SH-SY5Y (cell line): ENCODE measurements around the gene SMTNL1.

Source experiments
- GATA2 ChIP-seq: IDR thresholded peaks from 2 replicates; pipeline ENCODE4 v1.6.1; 2011; ENCODE audit warnings: mild to moderate bottlenecking, low read depth, low read length
- GATA3 ChIP-seq: IDR thresholded peaks from 2 replicates; pipeline ENCODE4 v1.6.1; 2011; ENCODE audit warnings: low read depth, mild to moderate bottlenecking, low read length, moderate library complexity

GRCh38 chr11:57508341-57509170 is 28.8 kb upstream of the SMTNL1 start:
- TF ChIP-seq GATA3: no peak
- no peak for TF ChIP-seq GATA2
